WTC11 (cell line): ENCODE measurements around the gene APPL1. TPM values are rescaled to one million over a fixed set of nuclear protein-coding genes. Genes with fewer than 3 reads are reported as not detected.
"Not testable (repeated sequence)": the region's sequence is repeated elsewhere in the genome, so short reads cannot be mapped to it uniquely, and the experiment has no call there.

Experiments used
- ATAC-seq: fragments of 200-7000 bp; cut with Tn5 transposase; 2 replicates; pipeline ENCODE4 v1.10.0; 2021; ENCODE audit warnings: mild to moderate bottlenecking, moderate library complexity
- CTCF ChIA-PET: fragments of 300-600 bp; sonication (Branson Sonifier 250); formaldehyde crosslinking; loops from one replicate; lab custom pipeline; 2021; ENCODE audit warnings: antibody characterized with exemption; lab: Charles Lee
- POLR2A ChIA-PET: fragments of 350-600 bp; sonication (Branson Sonifier 250); formaldehyde crosslinking; loops from one replicate; lab custom pipeline; 2021; ENCODE audit warnings: antibody characterized with exemption; lab: Charles Lee
- DNase-seq: peaks from one replicate; pipeline ENCODE4 v3.0.0; 2021; ENCODE audit warnings: low spot score
- H3K27ac Mint-ChIP-seq: 2 replicates; pipeline ENCODE4 v1.8.0; 2021; ENCODE audit warnings: mixed read lengths
- H3K27me3 Mint-ChIP-seq: 2 replicates; pipeline ENCODE4 v1.8.0; 2021; ENCODE audit warnings: low read depth, mild to moderate bottlenecking, moderate library complexity, mixed read lengths
- H3K36me3 Mint-ChIP-seq: 2 replicates; pipeline ENCODE4 v1.8.0; 2021; ENCODE audit warnings: mixed read lengths
- H3K4me1 Mint-ChIP-seq: 2 replicates; pipeline ENCODE4 v1.8.0; 2022; ENCODE audit warnings: mixed read lengths
- H3K4me3 Mint-ChIP-seq: 2 replicates; pipeline ENCODE4 v1.8.0; 2021; ENCODE audit warnings: mild to moderate bottlenecking, moderate library complexity, mixed read lengths
- H3K9me3 Mint-ChIP-seq: 2 replicates; pipeline ENCODE4 v1.8.0; 2021; ENCODE audit warnings: mixed read lengths
- ATF1 ChIP-seq: sonication (generic); formaldehyde crosslinking; IDR thresholded peaks from 2 replicates; pipeline ENCODE4 v1.8.1; 2023; ENCODE audit warnings: mild to moderate bottlenecking, moderate library complexity, missing genetic modification reagents
- IRF2 ChIP-seq: sonication (generic); formaldehyde crosslinking; IDR thresholded peaks from 2 replicates; pipeline ENCODE4 v1.8.0; 2022; ENCODE audit warnings: low read depth, missing genetic modification reagents, borderline replicate concordance
- NR1H2 ChIP-seq: sonication (generic); formaldehyde crosslinking; IDR thresholded peaks from 2 replicates; pipeline ENCODE4 v1.9.0; 2021; ENCODE audit warnings: mild to moderate bottlenecking, moderate library complexity, missing genetic modification reagents
- RELA ChIP-seq: sonication (generic); formaldehyde crosslinking; IDR thresholded peaks from 2 replicates; pipeline ENCODE4 v1.8.1; 2022; ENCODE audit warnings: missing genetic modification reagents, mild to moderate bottlenecking, borderline replicate concordance
- SMAD3 ChIP-seq: sonication (generic); formaldehyde crosslinking; IDR thresholded peaks from 2 replicates; pipeline ENCODE4 v1.8.0; 2022; ENCODE audit warnings: missing genetic modification reagents, mild to moderate bottlenecking, borderline replicate concordance
- total RNA-seq: library from RNA; stranded (reverse); gene quantifications from 3 replicates; pipeline ENCODE4 v1.2.3, GENCODE V29; 2021
- TF ChIP-seq, protein P1 (sequence below): sonication (generic); formaldehyde crosslinking; IDR thresholded peaks from 2 replicates; pipeline ENCODE4 v1.8.0; 2023; ENCODE audit warnings: missing genetic modification reagents, mild to moderate bottlenecking, borderline replicate concordance
- TF ChIP-seq, protein P2 (sequence below): sonication (generic); formaldehyde crosslinking; IDR thresholded peaks from 2 replicates; pipeline ENCODE4 v1.8.1; 2022; ENCODE audit warnings: mild to moderate bottlenecking, missing genetic modification reagents, moderate library complexity, borderline replicate concordance
- TF ChIP-seq, protein P3 (sequence below): sonication (generic); formaldehyde crosslinking; IDR thresholded peaks from 2 replicates; pipeline ENCODE4 v1.8.1; 2022; ENCODE audit warnings: mild to moderate bottlenecking, moderate library complexity, missing genetic modification reagents
- TF ChIP-seq, protein P4 (sequence below): sonication (generic); formaldehyde crosslinking; IDR thresholded peaks from 2 replicates; pipeline ENCODE4 v1.8.1; 2023; ENCODE audit warnings: mild to moderate bottlenecking, moderate library complexity, missing genetic modification reagents
- TF ChIP-seq, protein P5 (sequence below): fragments of 250-450 bp; sonication (Bioruptor Pico); conservative IDR thresholded peaks from 2 replicates; pipeline ENCODE4 v1.9.0; 2021; ENCODE audit warnings: mild to moderate bottlenecking
- TF ChIP-seq, protein P6 (sequence below): sonication (generic); formaldehyde crosslinking; IDR thresholded peaks from 2 replicates; pipeline ENCODE4 v1.8.1; 2022; ENCODE audit warnings: missing genetic modification reagents, borderline replicate concordance

The APPL1 gene
- total RNA-seq, 1 experiment from 2014 or later, result 35.8 TPM

DNA sequence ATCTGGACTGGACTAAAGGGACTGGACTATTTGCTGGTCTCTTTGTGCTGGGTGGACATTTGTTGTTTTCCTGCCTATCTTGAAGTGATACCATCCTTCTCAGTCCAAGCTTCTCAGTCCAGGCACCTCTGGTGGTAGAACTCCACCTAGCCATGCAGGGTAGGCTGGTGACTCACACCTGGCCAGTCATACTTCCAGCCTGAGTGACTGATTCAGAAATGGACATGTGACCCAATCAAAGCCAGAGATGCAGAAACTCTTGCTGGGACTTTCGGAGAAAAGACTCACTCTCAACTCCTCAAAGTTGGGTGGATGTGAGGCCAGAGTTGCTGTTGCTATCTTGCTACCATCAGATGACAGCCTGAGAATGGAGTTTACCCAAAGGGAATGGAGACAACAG, 70.5 kb downstream of the APPL1 start (continued):
- TF ChIP-seq, protein P1, sequence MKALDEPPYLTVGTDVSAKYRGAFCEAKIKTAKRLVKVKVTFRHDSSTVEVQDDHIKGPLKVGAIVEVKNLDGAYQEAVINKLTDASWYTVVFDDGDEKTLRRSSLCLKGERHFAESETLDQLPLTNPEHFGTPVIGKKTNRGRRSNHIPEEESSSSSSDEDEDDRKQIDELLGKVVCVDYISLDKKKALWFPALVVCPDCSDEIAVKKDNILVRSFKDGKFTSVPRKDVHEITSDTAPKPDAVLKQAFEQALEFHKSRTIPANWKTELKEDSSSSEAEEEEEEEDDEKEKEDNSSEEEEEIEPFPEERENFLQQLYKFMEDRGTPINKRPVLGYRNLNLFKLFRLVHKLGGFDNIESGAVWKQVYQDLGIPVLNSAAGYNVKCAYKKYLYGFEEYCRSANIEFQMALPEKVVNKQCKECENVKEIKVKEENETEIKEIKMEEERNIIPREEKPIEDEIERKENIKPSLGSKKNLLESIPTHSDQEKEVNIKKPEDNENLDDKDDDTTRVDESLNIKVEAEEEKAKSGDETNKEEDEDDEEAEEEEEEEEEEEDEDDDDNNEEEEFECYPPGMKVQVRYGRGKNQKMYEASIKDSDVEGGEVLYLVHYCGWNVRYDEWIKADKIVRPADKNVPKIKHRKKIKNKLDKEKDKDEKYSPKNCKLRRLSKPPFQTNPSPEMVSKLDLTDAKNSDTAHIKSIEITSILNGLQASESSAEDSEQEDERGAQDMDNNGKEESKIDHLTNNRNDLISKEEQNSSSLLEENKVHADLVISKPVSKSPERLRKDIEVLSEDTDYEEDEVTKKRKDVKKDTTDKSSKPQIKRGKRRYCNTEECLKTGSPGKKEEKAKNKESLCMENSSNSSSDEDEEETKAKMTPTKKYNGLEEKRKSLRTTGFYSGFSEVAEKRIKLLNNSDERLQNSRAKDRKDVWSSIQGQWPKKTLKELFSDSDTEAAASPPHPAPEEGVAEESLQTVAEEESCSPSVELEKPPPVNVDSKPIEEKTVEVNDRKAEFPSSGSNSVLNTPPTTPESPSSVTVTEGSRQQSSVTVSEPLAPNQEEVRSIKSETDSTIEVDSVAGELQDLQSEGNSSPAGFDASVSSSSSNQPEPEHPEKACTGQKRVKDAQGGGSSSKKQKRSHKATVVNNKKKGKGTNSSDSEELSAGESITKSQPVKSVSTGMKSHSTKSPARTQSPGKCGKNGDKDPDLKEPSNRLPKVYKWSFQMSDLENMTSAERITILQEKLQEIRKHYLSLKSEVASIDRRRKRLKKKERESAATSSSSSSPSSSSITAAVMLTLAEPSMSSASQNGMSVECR, result no peak
- TF ChIP-seq, protein P2, sequence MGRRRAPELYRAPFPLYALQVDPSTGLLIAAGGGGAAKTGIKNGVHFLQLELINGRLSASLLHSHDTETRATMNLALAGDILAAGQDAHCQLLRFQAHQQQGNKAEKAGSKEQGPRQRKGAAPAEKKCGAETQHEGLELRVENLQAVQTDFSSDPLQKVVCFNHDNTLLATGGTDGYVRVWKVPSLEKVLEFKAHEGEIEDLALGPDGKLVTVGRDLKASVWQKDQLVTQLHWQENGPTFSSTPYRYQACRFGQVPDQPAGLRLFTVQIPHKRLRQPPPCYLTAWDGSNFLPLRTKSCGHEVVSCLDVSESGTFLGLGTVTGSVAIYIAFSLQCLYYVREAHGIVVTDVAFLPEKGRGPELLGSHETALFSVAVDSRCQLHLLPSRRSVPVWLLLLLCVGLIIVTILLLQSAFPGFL (CRISPR knock-in tag), result no peak
- TF ChIP-seq, protein P3, sequence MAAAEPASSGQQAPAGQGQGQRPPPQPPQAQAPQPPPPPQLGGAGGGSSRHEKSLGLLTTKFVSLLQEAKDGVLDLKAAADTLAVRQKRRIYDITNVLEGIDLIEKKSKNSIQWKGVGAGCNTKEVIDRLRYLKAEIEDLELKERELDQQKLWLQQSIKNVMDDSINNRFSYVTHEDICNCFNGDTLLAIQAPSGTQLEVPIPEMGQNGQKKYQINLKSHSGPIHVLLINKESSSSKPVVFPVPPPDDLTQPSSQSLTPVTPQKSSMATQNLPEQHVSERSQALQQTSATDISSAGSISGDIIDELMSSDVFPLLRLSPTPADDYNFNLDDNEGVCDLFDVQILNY (CRISPR knock-in tag), result no peak
- TF ChIP-seq RELA (CRISPR knock-in tag), result no peak
- TF ChIP-seq, protein P4, sequence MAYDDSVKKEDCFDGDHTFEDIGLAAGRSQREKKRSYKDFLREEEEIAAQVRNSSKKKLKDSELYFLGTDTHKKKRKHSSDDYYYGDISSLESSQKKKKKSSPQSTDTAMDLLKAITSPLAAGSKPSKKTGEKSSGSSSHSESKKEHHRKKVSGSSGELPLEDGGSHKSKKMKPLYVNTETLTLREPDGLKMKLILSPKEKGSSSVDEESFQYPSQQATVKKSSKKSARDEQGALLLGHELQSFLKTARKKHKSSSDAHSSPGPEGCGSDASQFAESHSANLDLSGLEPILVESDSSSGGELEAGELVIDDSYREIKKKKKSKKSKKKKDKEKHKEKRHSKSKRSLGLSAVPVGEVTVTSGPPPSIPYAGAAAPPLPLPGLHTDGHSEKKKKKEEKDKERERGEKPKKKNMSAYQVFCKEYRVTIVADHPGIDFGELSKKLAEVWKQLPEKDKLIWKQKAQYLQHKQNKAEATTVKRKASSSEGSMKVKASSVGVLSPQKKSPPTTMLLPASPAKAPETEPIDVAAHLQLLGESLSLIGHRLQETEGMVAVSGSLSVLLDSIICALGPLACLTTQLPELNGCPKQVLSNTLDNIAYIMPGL (CRISPR knock-in tag), result no peak
- TF ChIP-seq IRF2, result no peak
- TF ChIP-seq, protein P5, sequence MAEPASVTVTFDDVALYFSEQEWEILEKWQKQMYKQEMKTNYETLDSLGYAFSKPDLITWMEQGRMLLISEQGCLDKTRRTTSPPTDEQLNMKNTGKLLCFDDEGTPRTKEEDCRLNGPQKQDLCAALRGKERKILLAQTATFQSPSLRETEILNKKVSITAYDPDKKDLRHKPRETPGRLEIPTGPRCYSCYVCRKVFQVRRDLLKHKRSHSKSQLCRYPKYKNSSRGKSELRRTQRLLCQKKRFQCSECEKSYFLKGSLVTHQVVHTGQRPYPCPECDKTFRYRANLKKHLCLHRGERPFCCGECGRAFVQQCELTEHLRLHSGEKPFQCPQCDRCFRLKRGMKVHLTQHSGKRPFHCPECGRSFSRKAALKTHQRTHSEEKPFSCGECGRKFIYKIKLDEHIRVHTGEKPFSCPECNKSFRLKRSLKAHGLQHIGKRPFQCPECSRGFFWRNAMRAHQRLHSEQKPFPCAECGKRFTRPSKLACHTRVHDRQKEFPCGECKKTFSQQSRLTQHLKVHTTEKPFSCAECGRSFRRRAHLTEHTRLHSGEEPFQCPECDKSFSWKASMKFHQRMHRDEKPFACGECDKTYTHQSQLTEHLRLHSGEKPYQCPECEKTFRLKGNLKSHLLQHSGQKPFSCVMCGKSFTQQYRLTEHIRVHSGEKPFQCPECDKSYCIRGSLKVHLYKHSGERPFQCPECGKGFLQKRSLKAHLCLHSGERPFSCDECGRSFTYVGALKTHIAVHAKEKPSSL (CRISPR knock-in tag), result no peak
- TF ChIP-seq, protein P6, sequence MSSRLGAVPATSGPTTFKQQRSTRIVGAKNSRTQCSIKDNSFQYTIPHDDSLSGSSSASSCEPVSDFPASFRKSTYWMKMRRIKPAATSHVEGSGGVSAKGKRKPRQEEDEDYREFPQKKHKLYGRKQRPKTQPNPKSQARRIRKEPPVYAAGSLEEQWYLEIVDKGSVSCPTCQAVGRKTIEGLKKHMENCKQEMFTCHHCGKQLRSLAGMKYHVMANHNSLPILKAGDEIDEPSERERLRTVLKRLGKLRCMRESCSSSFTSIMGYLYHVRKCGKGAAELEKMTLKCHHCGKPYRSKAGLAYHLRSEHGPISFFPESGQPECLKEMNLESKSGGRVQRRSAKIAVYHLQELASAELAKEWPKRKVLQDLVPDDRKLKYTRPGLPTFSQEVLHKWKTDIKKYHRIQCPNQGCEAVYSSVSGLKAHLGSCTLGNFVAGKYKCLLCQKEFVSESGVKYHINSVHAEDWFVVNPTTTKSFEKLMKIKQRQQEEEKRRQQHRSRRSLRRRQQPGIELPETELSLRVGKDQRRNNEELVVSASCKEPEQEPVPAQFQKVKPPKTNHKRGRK (CRISPR knock-in tag), result no peak
- TF ChIP-seq SMAD3 (CRISPR knock-in tag), result no peak
- no peak for TF ChIP-seq NR1H2 (CRISPR knock-in tag)
- TF ChIP-seq ATF1 (CRISPR knock-in tag), result no peak

DNA sequence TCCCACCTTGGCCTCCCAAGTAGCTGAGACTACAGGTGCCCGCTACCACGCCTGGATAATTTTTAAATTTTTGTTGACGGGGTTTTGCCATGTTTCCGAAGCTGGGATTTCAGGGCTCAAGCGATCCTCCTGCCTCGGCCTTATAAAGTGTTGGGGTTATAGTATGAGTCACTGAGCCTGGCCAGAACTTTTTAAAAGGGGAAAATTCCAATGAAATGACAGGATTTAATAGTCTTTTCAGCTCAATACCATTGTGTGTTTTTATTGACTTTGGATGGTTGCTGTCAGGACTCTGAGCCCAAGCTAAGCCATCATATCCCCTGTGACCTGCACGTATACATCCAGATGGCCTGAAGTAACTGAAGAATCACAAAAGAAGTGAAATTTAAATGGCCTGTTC, 76.0 kb downstream of the APPL1 start:
- CTCF ChIA-PET, result interaction anchor here (0.7 kb wide), 1 partner anchor 28 kb away, joined by 4 read pairs; no protein-coding TSS in a partner anchor
- H3K4me3 Mint-ChIP-seq, H3K27me3 Mint-ChIP-seq, DNase-seq, H3K36me3 Mint-ChIP-seq, H3K9me3 Mint-ChIP-seq, H3K27ac Mint-ChIP-seq, POLR2A ChIA-PET, H3K4me1 Mint-ChIP-seq, ATAC-seq: not testable (repeated sequence)
